MM.1S (cell line): ENCODE data around the gene FYTTD1.

Experiments
- DNase-seq: peaks from one replicate; pipeline ENCODE4 v3.0.0-alpha.2; 2015
- H2AFZ ChIP-seq: fragments of 300-600 bp; sonication (generic); 2 replicates; pipeline ENCODE4 v1.6.0; 2016; ENCODE audit warnings: antibody characterized with exemption, low read length
- H3F3A ChIP-seq: fragments of 300-600 bp; sonication (generic); 2 replicates; pipeline ENCODE4 v1.6.1; 2016; ENCODE audit warnings: mild to moderate bottlenecking, antibody characterized with exemption, low read length, moderate library complexity, mixed read lengths; ENCODE audit not compliant: insufficient read depth
- H3K27ac ChIP-seq: fragments of 300-600 bp; sonication (generic); 2 replicates; pipeline ENCODE4 v1.5.1; 2016; ENCODE audit warnings: mild to moderate bottlenecking, low read length
- H3K27me3 ChIP-seq: fragments of 300-600 bp; sonication (generic); replicated peaks from 2 replicates; pipeline ENCODE4 v1.6.0; 2016; ENCODE audit warnings: low read length; ENCODE audit not compliant: insufficient read depth
- H3K36me3 ChIP-seq: fragments of 300-600 bp; sonication (generic); replicated peaks from 2 replicates; pipeline ENCODE4 v1.6.1; 2016; ENCODE audit warnings: mild to moderate bottlenecking, low read length, mixed read lengths; ENCODE audit not compliant: insufficient read depth
- H3K4me1 ChIP-seq: fragments of 300-600 bp; sonication (generic); 2 replicates; pipeline ENCODE4 v1.6.1; 2016; ENCODE audit warnings: low read length, mixed read lengths
- H3K4me2 ChIP-seq: fragments of 300-600 bp; sonication (generic); 2 replicates; pipeline ENCODE4 v1.6.0; 2016; ENCODE audit warnings: low read depth, low read length
- H3K4me3 ChIP-seq: fragments of 300-600 bp; sonication (generic); 2 replicates; pipeline ENCODE4 v1.5.1; 2016; ENCODE audit warnings: low read length, mixed read lengths
- H3K79me2 ChIP-seq: fragments of 300-600 bp; sonication (generic); 2 replicates; pipeline ENCODE4 v1.6.1; 2016; ENCODE audit warnings: mixed run types, low read length, mixed read lengths
- H3K9ac ChIP-seq: fragments of 300-600 bp; sonication (generic); 2 replicates; pipeline ENCODE4 v1.6.1; 2016; ENCODE audit warnings: low read length, mixed read lengths
- H3K9me2 ChIP-seq: fragments of 300-600 bp; sonication (generic); replicated peaks from 2 replicates; pipeline ENCODE4 v1.6.1; 2016; ENCODE audit warnings: mild to moderate bottlenecking, low read length, mixed read lengths; ENCODE audit not compliant: insufficient read depth
- H3K9me3 ChIP-seq: fragments of 300-600 bp; sonication (generic); replicated peaks from 2 replicates; pipeline ENCODE4 v1.6.1; 2016; ENCODE audit warnings: mild to moderate bottlenecking, low read length, mixed read lengths; ENCODE audit not compliant: insufficient read depth
- H4K20me1 ChIP-seq: fragments of 300-600 bp; sonication (generic); 2 replicates; pipeline ENCODE4 v1.6.1; 2016; ENCODE audit warnings: mild to moderate bottlenecking, low read length, moderate library complexity, mixed read lengths; ENCODE audit not compliant: insufficient read depth
- CTCF ChIP-seq: fragments of 300-600 bp; sonication (generic); IDR thresholded peaks from 2 replicates; pipeline ENCODE4 v1.5.1; 2016; ENCODE audit warnings: antibody characterized with exemption, low read length, mixed read lengths
- EZH2 ChIP-seq: fragments of 300-600 bp; sonication (generic); optimal IDR thresholded peaks from 2 replicates; pipeline ENCODE3; 2017; ENCODE audit warnings: low read depth, mild to moderate bottlenecking, antibody characterized with exemption, low read length, mixed read lengths
- EZH2phosphoT487 ChIP-seq: fragments of 300-600 bp; sonication (generic); IDR thresholded peaks from 2 replicates; pipeline ENCODE4 v1.6.1; 2018; ENCODE audit warnings: antibody characterized with exemption, low read length

FYTTD1 gene

GRCh38 chr3:197820550-197821335, 71.1 kb downstream of the FYTTD1 start:
- H3K79me2 ChIP-seq, result no peaks in the 10 kb centered on the region
- no peaks in the 10 kb centered on the region for H3K27me3 ChIP-seq
- TF ChIP-seq EZH2phosphoT487 (no peak), EZH2 (no peak), CTCF (no peak)
- no peaks in the 10 kb centered on the region for H3F3A ChIP-seq
- no peaks in the 10 kb centered on the region for H3K9me3 ChIP-seq
- no peak overlapping the region for H3K9ac ChIP-seq
- no peak for DNase-seq
- H3K4me2 ChIP-seq, result no peak overlapping the region
- H4K20me1 ChIP-seq, result no peaks in the 10 kb centered on the region
- H3K4me1 ChIP-seq, result no peaks in the 10 kb centered on the region
- H3K9me2 ChIP-seq, result no peaks in the 10 kb centered on the region
- no peak overlapping the region for H3K27ac ChIP-seq
- H2AFZ ChIP-seq, result no peak overlapping the region
- no peak overlapping the region for H3K4me3 ChIP-seq
- no peaks in the 10 kb centered on the region; the same call in 1 of the 2 replicates for H3K36me3 ChIP-seq

DNA sequence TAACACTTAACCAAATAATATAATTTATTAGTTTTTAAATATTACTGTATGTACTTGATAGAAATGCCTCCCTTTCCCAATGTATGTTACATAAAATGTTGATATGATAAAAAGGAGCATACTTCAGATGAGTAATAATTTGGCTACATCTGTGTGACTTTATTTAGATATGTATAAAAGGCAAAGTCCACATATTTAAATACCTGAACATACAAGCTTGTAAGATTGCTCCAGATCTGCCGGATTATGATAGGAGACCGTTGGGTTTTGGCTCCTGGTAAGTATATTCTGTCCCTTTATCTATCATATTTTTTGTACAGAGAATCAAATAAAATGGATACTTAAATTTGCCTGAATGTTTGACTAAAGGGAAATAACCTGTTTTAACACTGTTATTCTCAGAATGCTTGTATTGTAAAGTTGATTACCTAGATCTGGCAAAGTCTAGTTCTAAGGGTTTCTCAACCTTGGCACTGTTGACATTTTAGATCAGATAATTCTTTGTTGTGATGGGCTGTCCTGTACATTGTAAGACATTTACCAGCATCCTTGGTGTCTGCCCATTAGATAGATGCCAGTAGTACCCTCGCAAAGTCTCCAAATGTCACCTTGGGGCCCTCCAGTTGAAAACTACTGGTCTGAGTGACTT, 79.8 kb downstream of the FYTTD1 start:
- H3K27me3 ChIP-seq, result no peaks in the 10 kb centered on the region
- no peak overlapping the region for H3K9ac ChIP-seq
- H3K36me3 ChIP-seq, result no peaks in the 10 kb centered on the region; the same call in 1 of the 2 replicates
- no peaks in the 10 kb centered on the region for H3K4me1 ChIP-seq
- no peak overlapping the region for H2AFZ ChIP-seq
- TF ChIP-seq CTCF, result no peak
- no peak for TF ChIP-seq EZH2phosphoT487
- no peak for TF ChIP-seq EZH2
- H3K4me3 ChIP-seq, result no peak overlapping the region
- DNase-seq, result no peak
- no peak overlapping the region for H3K4me2 ChIP-seq
- no peak overlapping the region for H3K27ac ChIP-seq
- no peaks in the 10 kb centered on the region for H3K9me2 ChIP-seq
- H3K9me3 ChIP-seq, result no peaks in the 10 kb centered on the region
- H4K20me1 ChIP-seq, result no peaks in the 10 kb centered on the region
- H3F3A ChIP-seq, result no peaks in the 10 kb centered on the region
- no peaks in the 10 kb centered on the region for H3K79me2 ChIP-seq

DNA sequence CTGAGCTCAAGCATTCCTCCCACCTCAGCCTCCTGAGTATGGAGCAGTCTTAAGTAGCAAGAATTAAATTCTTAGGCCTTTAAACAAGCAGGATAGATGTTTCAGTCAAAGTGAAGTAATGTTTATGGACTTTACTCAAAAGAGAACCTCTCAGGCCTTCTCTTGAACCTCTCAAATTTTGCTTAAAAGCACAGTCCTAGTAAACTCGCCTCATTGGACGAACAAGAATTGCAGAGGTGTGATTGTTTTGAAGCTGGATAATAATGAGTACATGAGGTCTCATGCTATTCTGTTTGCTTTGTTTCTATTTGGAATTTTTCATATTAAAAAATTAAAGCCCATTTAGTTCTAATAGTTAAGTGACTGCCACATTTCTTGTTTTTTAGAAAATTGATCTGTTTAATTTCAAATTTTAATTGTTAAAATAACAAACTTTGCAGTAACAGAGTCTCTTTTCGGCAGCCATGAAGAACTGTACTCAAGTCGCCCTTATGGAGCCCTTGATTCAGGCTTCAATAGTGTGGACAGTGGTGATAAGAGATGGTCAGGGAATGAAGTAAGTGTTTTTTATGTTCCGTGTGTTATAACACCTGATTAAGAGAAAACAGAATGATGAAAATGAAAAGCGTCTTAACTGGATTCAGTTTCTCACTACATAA, 80.8 kb downstream of the FYTTD1 start:
- H3K9me2 ChIP-seq, result no peaks in the 10 kb centered on the region
- no peaks in the 10 kb centered on the region for H4K20me1 ChIP-seq
- DNase-seq, result no peak
- H2AFZ ChIP-seq, result no peak overlapping the region
- no peaks in the 10 kb centered on the region for H3F3A ChIP-seq
- H3K36me3 ChIP-seq, result no peaks in the 10 kb centered on the region; the same call in 1 of the 2 replicates
- H3K4me1 ChIP-seq, result no peaks in the 10 kb centered on the region
- no peak for TF ChIP-seq CTCF
- no peak for TF ChIP-seq EZH2
- no peak for TF ChIP-seq EZH2phosphoT487
- H3K9me3 ChIP-seq, result no peaks in the 10 kb centered on the region
- H3K79me2 ChIP-seq, result no peaks in the 10 kb centered on the region
- H3K27me3 ChIP-seq, result no peaks in the 10 kb centered on the region
- no peak overlapping the region for H3K27ac ChIP-seq
- H3K9ac ChIP-seq, result no peak overlapping the region
- H3K4me3 ChIP-seq, result no peak overlapping the region
- H3K4me2 ChIP-seq, result no peak overlapping the region
